ENCODE results near the gene TMEM181.

GRCh38 chr6:158536891-158537798 lies 22.7 kb upstream of the TMEM181 start:
- no peak for TF ChIP-seq CTCF (IDR thresholded peaks at IDR 0.05)
- no peak for TF ChIP-seq POLR2A (IDR thresholded peaks at IDR 0.05)
